DND-41 (cell line): ENCODE data around the gene TTBK2.

ENCODE experiments used
- ATAC-seq: fragments of 200-7000 bp; cut with Tn5 transposase; 3 replicates; pipeline ENCODE4 v1.9.1; 2021; ENCODE audit warnings: low read depth; ENCODE audit not compliant: insufficient read depth
- DNase-seq: peaks from one replicate; pipeline ENCODE4 v3.0.0-alpha.2; 2020
- H2AFZ ChIP-seq: 2 replicates; pipeline ENCODE4 v1.6.0; 2012; ENCODE audit warnings: low read depth, low read length
- H3K27ac ChIP-seq: 2 replicates; pipeline ENCODE4 v1.5.1; 2012; ENCODE audit warnings: low read length, inconsistent platforms
- H3K27me3 ChIP-seq: fragments of 200-600 bp; sonication (generic); 2 replicates; pipeline ENCODE4 v1.6.0; 2012; ENCODE audit warnings: low read length, mild to moderate bottlenecking, inconsistent platforms; ENCODE audit not compliant: insufficient read depth, poor library complexity
- H3K36me3 ChIP-seq: 2 replicates; pipeline ENCODE4 v1.5.1; 2012; ENCODE audit warnings: low read length, inconsistent platforms; ENCODE audit not compliant: insufficient read depth
- H3K4me1 ChIP-seq: 2 replicates; pipeline ENCODE4 v1.5.1; 2012; ENCODE audit warnings: mild to moderate bottlenecking, low read length; ENCODE audit not compliant: insufficient read depth
- H3K4me2 ChIP-seq: 2 replicates; pipeline ENCODE4 v1.6.0; 2012; ENCODE audit warnings: mild to moderate bottlenecking, moderate library complexity, low read length, inconsistent platforms; ENCODE audit not compliant: insufficient read depth
- H3K4me3 ChIP-seq, 2 experiments: fragments of 200-600 bp in 1 of 2; shearing (Covaris generic) in 1 of 2; 2 replicates each; pipeline ENCODE4 v1.5.1; 2012 to 2016; ENCODE audit warnings: inconsistent platforms in 2 of 2, low read length in 2 of 2, mild to moderate bottlenecking in 2 of 2, low read depth in 1 of 2, moderate library complexity in 1 of 2
- H3K79me2 ChIP-seq: 2 replicates; pipeline ENCODE4 v1.6.0; 2012; ENCODE audit warnings: low read length, inconsistent platforms; ENCODE audit not compliant: insufficient read depth
- H3K9ac ChIP-seq: 2 replicates; pipeline ENCODE4 v1.6.0; 2012; ENCODE audit warnings: low read depth, mild to moderate bottlenecking, inconsistent platforms, low read length, moderate library complexity
- H3K9me3 ChIP-seq: 2 replicates; pipeline ENCODE4 v1.5.1; 2012; ENCODE audit warnings: low read length, moderate library complexity, mild to moderate bottlenecking, inconsistent platforms; ENCODE audit not compliant: insufficient read depth, severe bottlenecking
- H4K20me1 ChIP-seq: 2 replicates; pipeline ENCODE4 v1.6.0; 2012; ENCODE audit warnings: low read length; ENCODE audit not compliant: insufficient read depth
- CTCF ChIP-seq: IDR thresholded peaks from 2 replicates; pipeline ENCODE4 v1.5.1; 2012; ENCODE audit warnings: borderline replicate concordance, low read length, moderate library complexity, mild to moderate bottlenecking; ENCODE audit not compliant: poor library complexity, severe bottlenecking; ENCODE audit errors: extremely low read depth
- EZH2 ChIP-seq: IDR thresholded peaks from 3 replicates; pipeline ENCODE4 v1.6.1; 2012; ENCODE audit warnings: borderline replicate concordance, low read depth, mild to moderate bottlenecking, moderate library complexity, low read length, inconsistent platforms; ENCODE audit not compliant: severe bottlenecking

The TTBK2 gene

GRCh38 chr15:42742149-42742548 lies 178.4 kb downstream of the TTBK2 start:
- DNase-seq = no peak
- Histone ChIP-seq H3K4me1 (peaks cover 8% of the 10 kb centered on the region), H4K20me1 (no peaks in the 10 kb centered on the region), H3K4me2 (no peak overlapping the region), H3K36me3 (peaks cover 9% of the 10 kb centered on the region), H3K79me2 (no peaks in the 10 kb centered on the region), H3K4me3 (no peak overlapping the region), H3K27ac (no peak overlapping the region), H2AFZ (no peak overlapping the region), H3K27me3 (no peaks in the 10 kb centered on the region), H3K9me3 (no peaks in the 10 kb centered on the region), H3K9ac (no peak overlapping the region)
- TF ChIP-seq CTCF = no peak
- TF ChIP-seq EZH2 = no peak
- no peak for ATAC-seq

DNA sequence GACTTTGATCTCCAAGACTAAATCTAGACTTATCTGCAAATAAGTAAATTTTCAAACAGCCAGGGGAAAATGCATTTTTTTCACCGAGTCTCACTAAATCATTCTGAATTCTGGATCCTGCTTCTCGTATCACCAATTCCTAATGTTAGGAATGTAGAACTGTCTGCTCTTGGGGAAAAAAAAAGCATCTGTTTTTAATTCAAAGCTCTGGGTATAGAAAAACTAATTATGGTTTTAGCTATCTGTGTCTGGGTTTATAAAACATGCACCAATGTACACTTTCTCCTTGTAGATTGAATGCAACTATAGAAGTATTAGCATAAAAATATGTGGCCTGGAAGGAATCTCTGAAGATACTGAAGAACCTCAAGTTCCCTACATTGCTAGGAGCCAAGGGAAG lies 178.9 kb downstream of the TTBK2 start:
- H3K9ac ChIP-seq = no peak overlapping the region
- TF ChIP-seq CTCF (no peak), EZH2 (no peak)

DNA sequence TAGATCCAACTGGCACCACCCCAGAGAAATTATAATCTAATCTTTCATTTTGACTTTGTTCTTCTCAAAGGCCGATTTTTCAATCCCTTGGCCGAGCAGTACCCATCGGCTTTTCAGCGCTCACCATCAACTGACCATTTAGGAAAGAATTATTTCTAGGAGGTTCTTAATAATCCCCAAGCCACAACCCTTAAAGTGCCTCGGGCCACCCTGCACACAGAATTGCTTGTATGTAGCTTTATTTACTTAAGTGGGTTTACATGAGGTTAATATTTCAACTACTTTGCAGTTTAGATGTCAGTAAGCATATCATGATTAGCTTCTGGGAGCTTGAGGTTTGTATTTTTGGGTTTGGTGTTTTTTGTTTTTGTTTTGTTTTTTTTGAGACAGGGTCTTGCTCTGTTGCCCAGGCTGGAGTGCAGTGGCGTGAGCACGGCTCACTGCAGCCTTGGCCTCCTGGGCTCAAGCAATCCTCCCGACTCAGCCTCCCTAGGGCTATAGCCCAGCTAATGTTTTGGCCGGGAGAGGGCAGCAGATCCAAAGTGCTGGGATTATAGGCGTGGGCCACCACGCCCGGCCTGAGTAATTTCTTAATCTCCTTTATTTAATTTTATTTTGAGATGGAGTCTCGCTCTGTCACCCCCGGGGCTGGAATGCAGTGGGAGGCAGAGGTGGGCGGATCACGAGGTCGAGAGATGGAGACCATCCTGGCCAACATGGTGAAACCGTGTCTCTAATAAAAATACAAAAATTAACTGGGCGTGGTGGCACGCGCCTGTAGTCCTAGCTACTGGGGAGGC lies 182.8 kb downstream of the TTBK2 start:
- Histone ChIP-seq H3K4me3 (peak overlapping the region; percentile 95 to 96), H2AFZ (peak overlapping the region; percentile 98), H4K20me1 (peaks cover 9% of the 10 kb centered on the region), H3K27me3 (no peaks in the 10 kb centered on the region), H3K27ac (peak overlapping the region; percentile 98), H3K4me2 (peak overlapping the region; percentile 85), H3K36me3 (peaks cover 29% of the 10 kb centered on the region), H3K4me1 (peaks cover 28% of the 10 kb centered on the region), H3K9ac (peak overlapping the region; percentile 91), H3K79me2 (peaks cover 23% of the 10 kb centered on the region), H3K9me3 (no peaks in the 10 kb centered on the region)
- TF ChIP-seq EZH2 (no peak), CTCF (no peak)
- no peak for ATAC-seq
- DNase-seq = no peak

More for the DNA sequence above, 178.9 kb downstream of the TTBK2 start:
- H3K4me1 ChIP-seq = peaks cover 9% of the 10 kb centered on the region
- H3K4me2 ChIP-seq = no peak overlapping the region
- H3K9me3 ChIP-seq = no peaks in the 10 kb centered on the region
- peaks cover 2% of the 10 kb centered on the region for H3K79me2 ChIP-seq
- DNase-seq (no peak), ATAC-seq (no peak)
- peaks cover 9% of the 10 kb centered on the region for H3K36me3 ChIP-seq
- no peaks in the 10 kb centered on the region for H3K27me3 ChIP-seq
- no peak overlapping the region for H3K27ac ChIP-seq
- no peaks in the 10 kb centered on the region for H4K20me1 ChIP-seq
- no peak overlapping the region for H2AFZ ChIP-seq
- no peak overlapping the region for H3K4me3 ChIP-seq
